A549 treated with AZD9567 at 1 μM for 4 hours (cell line): ENCODE data around the gene ZNF724. TPM values are rescaled to one million over a fixed set of nuclear protein-coding genes. Genes with fewer than 3 reads are reported as not detected.

Experiments used
- total RNA-seq: library from RNA; stranded (reverse); fragments of 200-300 nt; extraction: Qiagen RNA extraction; gene quantifications from 5 replicates; pipeline ENCODE4 v1.2.3, GENCODE V29; 2022; ENCODE audit not compliant: insufficient read depth

Gene ZNF724
- 0.61 to 1.0 TPM (median 0.76 TPM) in 4 of 5 replicates, not detected in the other for total RNA-seq

DNA sequence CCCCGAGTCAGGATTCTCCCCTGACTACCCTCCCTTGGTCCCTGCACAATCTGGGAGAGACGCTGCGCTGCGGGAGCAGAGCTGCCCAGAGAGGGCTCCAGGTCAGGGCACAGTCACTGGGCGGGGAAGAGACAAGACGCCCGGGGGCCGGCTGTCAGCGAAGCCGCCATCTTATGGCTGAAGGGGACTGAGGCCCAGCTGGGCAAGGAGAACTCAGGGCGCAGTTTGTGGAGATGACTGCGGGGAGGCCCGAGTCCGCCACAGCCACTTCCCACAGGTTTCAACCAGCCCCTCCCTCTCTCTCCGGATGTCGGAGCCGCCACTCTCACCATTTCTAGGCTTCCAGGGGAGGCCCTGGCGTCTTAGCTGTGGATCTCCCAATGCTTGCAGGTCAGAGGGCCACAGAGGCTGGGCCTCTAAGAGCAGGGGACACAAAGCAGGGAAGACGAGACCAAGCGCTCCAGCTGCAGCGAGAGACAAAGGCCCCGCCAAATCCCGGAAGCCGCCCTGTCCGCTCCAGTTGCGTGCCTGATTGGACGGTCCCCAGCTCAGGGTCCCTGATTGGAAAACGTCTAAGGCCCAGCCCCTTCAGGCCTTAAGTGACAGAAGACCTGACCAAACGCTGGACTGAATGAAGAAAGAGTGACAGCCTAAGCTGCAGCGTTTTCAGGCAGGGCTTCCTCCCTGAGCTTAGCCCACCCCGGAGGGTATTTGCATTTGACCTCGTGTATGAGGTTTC lies at the start of gene ZNF724:
ZNF724 (minus strand) TSS at position 484 of the 739 bp plus-strand sequence; CDS start at position 332, 152 bp downstream.

Other genes starting within 250 kb of the ZNF724 start
- gene ZNF728, start 247.2 kb downstream of the ZNF724 start, total RNA-seq, result not detected in 5 replicates
- not detected in 5 replicates for gene ZNF730, start 133.4 kb downstream of the ZNF724 start, total RNA-seq
- 0.19 to 0.51 TPM (median 0.31 TPM) in 4 of 5 replicates, not detected in the other for gene ZNF91, start 145.1 kb upstream of the ZNF724 start, total RNA-seq